GM19035 (cell line): ENCODE measurements around the gene GPC3.
"Not testable (repeated sequence)": the region's sequence is repeated elsewhere in the genome, so short reads cannot be mapped to it uniquely, and the experiment has no call there.

Source experiments
- ATAC-seq: cut with Tn5 transposase; IDR thresholded peaks from one replicate; pipeline ENCODE4 v1.9.1; 2021; ENCODE audit not compliant: unreplicated experiment

Gene GPC3

GRCh38 chrX:133897593-133898163 lies 87.7 kb downstream of the GPC3 start:
- ATAC-seq, result no peak

DNA sequence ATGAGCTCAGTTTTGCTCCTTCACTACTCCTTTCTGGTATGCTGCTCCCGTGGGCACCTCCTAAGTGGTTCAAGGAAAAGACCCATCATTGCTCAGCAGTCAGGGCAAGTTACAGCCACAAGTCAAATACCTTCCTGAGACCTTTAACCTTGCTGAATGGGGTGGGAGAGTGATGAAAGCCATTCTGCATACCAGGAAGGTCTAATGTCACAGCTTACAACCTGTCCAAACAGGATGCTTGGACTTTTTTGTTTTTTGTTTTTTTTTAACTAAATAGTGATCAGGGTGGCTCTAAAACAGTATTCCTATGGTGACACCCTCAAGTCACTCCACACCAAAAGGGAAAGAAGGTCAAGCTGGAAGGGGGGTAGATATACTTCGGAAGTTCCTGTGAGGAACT lies 93.1 kb downstream of the GPC3 start:
- ATAC-seq, result no peak

GRCh38 chrX:133888984-133889383 lies 96.4 kb downstream of the GPC3 start:
- no peak for ATAC-seq

- ATAC-seq, result not testable (repeated sequence)
Measured at GRCh38 chrX:133888084-133888483, 97.3 kb downstream of the GPC3 start.

DNA sequence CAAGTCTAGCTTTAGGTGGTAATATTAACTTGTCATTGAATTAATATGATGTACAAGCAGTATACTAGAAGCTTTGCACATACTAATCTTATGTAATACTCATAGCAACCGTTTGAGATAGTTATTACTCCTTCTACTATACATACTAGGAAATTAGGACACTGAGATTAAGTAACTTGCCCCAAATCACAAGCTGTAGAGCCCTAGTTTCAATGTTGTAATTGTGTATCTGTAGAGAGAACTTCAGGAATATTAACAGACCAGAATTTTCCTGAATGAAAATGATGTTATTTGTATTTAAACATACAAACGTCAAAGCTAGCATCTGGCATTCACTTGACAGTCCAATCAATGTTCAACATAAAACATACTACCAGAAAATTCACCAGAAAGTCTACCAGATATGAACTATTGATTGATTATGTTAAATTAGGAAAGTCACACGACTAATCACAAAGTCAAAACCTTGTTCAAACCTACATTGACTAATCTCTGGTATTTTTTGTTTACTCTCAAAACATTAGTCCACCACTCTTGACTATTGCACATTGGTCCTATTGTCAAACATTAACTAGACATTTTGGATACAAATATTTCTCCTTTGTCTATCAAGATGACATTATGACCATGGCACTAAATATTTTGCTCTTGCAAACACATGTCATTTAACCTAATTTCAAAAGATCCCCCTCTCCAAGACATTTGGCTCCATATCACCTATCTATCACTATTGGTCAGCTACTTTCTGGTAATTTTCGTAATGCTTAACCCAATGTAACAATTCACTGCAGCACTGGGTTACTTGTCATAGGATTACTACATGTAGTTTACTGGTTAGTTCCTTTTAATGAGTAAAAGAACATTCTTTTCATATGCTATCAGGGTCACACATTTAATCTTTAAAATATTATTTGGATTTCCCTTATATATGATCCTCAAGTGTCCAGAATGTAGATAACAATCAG lies 100.7 kb downstream of the GPC3 start:
- ATAC-seq, result no peak

DNA sequence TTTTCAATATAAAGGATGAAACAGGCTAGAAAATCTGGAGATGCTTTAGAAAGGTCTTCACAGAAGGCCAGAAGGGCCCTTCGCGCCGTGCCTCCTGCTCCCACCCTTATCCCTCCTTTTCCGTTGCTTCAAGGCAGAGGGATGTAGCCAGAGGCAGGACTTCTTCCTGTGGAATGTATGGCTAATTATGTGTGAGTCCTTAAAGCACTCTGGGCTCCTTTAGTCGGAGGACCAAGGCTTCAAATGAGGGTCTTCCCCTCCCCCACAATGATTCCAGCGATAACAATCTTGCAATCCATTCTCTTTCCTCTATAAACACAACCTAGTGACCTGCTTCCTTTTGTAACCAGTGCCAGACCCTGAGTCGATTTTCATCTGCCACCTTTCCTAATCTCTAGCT lies 103.5 kb downstream of the GPC3 start:
- no peak for ATAC-seq

- ATAC-seq, result no peak
Measured at GRCh38 chrX:133881007-133881406, 104.4 kb downstream of the GPC3 start.

- ATAC-seq, result no peak
Measured at GRCh38 chrX:133880032-133880443, 105.4 kb downstream of the GPC3 start.

- ATAC-seq, result no peak
Measured at GRCh38 chrX:133878710-133879109, 106.7 kb downstream of the GPC3 start.

GRCh38 chrX:133876646-133877045 lies 108.7 kb downstream of the GPC3 start:
- ATAC-seq, result no peak

DNA sequence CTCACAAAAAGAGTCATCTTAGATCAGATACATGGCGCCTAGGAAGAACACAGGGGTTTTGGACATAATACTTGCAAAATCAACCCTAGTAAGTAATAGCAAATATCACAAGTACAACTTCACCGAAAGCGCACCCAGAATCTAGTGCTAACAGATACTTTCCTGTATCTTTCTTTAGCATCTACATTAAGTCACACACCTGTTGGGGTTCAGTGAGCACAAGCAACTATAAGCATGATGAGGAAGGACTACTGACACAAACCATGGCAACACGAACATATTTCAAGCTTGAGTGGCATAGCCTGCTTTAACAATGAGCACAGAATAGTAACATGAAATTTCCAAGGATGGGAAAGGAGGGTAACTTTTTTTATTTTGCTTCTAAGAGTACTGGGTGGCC lies 116.1 kb downstream of the GPC3 start:
- no peak for ATAC-seq

GRCh38 chrX:133868682-133869081 lies 116.7 kb downstream of the GPC3 start:
- no peak for ATAC-seq

DNA sequence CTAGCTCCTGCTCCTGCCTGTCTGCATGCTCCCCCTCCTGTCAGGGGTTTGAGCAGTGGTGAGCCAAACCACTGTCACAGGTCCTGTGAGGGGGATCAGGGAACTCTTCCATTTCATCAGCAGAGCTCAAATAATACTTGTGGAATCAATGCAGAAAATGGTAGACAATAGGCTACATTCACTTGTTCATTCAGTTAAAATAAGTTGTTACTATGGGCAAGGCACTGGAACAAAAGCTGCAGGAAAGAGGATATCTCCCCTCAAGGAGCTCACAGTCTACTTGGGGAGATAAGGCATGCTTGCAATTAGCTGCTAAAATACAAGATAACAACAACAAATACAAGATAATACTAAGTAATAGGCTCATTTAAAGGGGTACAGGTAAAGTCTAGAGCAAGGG lies 117.1 kb downstream of the GPC3 start:
- no peak for ATAC-seq

DNA sequence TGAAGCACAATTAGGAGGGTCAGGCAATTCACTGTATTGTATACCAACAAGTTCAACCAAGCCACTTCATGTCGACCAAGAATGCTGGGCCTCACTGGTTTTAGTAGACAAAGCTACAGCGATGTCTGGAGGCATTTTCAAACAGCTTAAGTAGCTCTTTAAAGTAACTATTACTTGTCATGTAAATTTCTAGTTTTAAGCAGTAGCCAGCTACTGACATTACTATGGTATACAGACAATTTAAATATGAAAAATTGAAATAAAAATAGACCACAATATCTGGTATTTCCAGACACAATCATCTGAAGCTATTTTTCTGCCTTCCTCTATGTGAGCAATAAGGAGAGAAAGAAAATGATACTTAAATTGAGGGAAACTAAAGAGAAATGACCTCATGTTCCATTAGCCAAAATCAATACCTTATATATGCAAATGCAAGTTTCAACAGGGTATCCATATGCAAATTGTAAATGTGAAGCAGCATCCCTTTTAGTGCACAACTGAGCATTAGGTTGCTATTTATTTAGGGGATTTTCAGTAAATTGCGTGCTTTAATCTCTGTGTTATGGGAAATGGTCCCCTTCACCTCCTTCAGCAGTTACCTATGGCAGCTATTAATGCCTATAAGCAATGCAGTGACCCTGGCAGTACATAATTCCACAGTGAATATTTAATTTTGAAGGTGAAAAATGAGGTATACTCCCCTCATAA lies 119.5 kb downstream of the GPC3 start:
- ATAC-seq, result no peak

GRCh38 chrX:133864236-133864635 lies 121.2 kb downstream of the GPC3 start:
- no peak for ATAC-seq

GRCh38 chrX:133859860-133860259 lies 125.5 kb downstream of the GPC3 start:
- ATAC-seq, result no peak

GRCh38 chrX:133859336-133859735 lies 126.1 kb downstream of the GPC3 start:
- ATAC-seq, result no peak

DNA sequence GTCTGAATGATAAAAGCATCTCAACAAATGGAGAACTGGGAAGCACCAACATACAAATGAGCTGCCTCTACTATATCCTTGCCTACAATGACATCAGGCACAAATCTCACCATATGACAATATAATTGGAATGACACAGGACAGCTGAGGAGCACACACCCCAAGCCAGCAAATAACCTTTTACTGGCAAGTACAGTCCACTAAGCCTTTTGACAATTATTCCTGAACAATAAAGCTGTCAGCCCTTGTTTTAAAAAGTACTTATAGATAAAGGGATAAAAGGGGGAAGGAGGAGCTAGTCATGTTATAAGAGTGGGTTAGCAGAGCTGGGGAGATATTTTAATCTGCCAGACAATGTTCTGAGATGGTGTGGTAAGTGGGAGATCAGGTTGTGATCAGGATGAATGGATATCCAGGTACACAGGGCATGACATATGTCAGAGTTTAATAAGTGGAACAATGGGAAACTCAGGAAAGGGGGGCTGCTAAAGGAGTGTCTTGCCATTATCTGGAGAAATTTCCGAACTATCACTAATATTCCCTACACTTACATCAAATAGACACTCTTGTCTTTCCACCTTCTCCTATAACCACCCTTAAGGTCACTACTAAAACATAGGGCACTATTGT lies 127.6 kb downstream of the GPC3 start:
- no peak for ATAC-seq

- no peak for ATAC-seq
Measured at GRCh38 chrX:133856819-133857218, 128.6 kb downstream of the GPC3 start.

DNA sequence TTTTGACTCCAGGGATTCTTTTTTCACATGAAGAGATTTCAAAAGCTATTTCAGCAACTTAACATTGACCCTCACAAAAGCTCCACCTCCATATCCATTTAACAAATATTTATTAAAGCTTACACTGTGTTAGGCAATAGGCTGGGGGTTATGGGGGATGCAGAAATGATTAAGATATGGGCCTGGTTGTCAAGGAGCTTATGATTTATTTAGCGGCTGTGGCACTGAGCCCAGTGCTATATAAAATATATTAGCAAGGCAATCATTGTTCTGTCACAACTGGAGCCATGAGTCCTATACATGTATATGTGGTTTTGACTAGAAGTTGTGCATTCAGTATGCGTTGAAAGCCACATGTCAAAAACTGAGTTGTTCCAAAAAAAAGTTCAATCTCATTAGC lies 131.1 kb downstream of the GPC3 start:
- ATAC-seq, result no peak

GRCh38 chrX:133852837-133853356 lies 132.5 kb downstream of the GPC3 start:
- no peak for ATAC-seq
